ENCODE results near the gene STX11.

STX11 gene

DNA sequence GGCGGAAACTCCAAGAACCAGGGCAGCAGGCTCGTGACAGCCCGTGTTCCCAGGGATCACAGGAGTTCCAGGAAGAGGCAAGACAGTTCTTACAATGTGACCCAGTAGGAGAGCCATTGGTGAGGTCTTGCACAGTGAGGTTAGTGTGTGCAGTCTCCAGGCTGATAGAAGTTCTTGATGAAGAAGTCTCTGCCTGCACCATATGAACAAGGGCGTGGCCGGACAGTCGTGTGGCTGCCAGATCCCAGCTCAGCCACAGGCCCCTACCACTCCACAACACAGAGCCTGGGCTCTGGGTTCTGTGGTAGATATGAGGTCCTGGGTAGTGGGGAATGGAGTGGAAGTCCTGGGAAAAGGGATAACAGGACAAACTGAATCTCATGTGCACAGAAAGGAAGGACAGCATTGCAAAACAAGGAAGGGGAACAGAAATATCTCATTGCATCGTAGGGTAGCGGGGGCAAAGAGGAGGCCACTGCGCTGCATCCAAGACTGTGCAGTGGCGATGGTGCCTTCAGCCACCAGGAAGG is 65.2 kb downstream of the STX11 start:
- DNase-seq = no peak

DNA sequence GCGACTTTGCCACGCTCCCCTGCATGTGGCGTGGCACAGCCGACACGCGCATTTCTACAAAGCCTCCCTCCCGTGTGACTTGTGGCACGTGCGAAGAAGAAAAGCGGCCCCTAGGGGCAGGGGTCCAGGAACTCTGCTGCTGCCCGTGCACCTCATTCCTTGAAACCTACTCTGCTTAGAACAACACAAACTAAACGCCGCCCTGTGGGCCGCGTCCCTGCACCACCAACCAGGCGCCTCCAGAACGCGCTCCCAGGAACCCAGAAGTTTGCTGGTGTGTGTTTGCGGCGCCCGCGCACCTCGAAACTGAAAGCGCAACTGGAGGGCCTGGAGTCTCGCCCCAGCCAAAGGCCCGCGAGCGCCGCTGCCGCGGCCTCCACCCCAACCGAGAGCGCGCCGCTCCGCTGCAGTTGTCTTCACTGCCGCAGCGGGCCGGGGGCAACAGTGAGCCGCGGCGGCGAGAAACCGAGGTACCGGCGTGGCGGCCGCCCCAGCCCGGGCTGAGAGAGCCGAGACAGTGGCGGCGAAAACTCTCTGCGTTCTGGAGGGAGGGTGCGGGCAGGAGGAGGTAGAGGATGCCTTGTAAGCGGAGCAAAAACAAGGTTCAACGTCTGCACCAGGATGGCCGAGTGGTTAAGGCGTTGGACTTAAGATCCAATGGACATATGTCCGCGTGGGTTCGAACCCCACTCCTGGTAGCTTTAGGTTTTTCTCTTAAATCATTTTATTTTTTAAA is 65.8 kb downstream of the STX11 start:
- DNase-seq = peak; percentile 98

DNA sequence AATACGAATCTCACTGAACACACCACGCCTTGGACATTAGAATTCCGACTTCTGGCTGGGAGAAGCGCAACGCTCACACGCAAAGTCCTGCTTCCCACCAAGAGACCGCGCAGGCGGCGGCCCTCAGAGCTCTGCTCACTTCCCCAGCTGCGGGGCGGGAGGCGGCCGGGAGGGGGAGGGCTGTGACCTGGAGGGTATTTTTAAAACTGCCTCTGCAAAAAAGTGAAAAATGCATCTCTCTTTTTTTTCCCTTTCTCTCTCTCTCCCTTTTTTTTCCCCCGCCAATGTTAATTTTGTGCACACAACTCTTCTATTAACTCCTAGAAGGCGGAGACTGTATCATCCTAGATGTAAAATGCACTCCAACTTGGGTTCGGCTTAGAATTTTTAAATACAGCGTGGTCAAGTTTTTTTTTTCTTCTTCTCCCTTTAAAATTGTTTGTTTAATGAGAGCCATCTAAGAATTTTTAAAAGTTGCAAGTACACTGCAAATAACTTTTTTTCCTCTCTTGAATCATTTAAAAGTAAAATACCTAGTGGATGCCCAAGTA is 66.4 kb downstream of the STX11 start:
- no peak for DNase-seq

DNA sequence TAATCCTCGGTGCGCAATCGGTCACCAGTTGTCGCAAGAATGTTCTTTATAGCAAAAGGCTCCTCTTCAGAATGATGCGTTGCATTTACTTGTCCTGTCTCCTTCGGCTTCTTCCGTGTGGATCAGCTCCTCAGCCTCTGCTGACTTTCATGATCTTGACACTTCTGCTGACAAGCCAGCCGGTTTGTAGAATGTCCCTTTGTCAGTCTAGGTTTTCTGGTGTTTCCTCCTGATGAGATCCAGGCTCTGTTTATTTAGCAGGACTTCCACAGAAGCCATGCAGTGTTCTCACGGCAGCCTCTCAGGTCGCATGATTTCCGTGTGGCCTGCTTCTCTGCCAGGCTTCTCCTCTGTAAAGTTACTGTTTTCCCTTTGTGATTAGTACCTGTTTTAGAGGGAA is 66.9 kb downstream of the STX11 start:
- no peak for DNase-seq

DNA sequence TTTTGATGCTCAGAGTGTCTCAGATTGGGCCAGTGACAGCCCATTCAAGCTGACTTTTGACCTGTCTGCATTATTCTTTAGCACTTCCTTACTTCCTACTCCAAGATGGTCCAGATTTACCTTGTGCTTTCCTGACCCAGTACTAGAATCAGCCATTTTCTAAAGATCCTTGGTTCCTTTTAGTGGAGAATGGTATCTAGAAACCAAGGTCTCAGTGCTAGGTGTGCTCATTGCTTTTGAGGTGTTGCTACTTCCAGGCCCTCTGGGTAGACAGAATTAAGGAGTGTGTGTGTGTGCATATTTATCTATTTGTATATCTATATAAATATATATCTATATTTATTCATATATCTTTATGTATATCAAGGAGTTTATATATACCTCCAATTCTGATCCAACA is 67.5 kb downstream of the STX11 start:
- DNase-seq = no peak

DNA sequence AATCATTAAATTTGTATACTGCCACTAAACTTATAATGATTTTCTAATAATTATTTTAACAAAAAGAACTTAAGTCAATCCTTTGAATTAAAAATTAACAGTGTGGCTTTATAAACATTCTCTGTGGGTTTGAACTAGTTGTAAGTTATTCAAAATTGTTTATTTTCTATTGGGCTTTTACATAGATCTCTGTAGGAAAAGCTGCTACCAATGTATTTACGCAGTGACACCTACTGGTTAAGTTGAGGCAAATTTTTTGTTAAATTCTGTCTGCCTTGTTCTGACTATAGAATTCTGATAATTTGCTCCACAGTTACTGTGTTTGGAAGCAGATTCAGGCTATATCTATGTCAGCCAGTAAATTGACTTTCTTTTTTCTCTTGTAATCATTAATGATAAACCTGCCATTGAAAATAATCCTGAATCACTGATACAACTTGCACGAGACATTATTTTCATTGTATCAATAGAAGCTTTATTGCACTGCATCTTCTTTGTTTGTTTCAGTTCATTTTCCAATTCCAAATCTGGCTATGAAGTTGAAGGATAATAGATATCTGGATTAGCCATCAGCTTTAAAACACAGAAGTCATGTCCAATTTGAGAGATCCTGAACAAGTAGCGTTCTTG is 68.9 kb downstream of the STX11 start:
- no peak for DNase-seq

DNA sequence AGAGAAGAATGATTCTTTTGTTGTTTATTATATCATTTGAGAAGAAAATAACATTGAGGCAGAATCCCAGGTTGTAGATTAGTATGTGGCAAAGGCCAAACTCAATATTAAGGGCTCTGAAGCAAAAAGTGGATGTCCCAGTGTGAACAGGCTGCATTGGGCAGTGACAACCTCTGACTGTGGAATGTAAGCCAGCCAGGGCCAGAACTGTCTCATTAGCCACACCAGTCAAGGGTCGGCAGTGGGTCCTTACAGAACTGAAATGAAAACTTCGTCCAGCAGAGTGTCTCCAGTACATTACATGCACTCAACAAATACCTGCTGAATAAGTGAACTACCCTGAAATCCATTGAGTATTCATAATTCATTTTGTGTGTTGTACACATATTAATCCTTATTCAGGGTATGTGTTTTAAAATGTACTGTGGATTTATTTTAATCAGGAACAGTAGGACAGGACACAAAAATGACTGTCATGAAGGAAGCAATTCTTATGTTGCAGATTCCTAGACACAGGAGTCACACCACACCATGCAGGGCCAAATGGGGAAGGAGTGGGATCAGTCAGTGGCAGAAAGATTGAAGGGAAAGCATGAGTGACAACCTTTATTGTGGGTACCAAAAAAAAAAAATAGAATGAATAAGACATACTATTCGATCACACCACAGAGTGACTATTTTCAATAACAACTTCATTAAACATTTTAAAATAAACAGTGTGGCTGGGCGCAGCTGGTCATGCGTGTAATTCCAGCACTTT is 69.9 kb downstream of the STX11 start:
- no peak for DNase-seq

DNA sequence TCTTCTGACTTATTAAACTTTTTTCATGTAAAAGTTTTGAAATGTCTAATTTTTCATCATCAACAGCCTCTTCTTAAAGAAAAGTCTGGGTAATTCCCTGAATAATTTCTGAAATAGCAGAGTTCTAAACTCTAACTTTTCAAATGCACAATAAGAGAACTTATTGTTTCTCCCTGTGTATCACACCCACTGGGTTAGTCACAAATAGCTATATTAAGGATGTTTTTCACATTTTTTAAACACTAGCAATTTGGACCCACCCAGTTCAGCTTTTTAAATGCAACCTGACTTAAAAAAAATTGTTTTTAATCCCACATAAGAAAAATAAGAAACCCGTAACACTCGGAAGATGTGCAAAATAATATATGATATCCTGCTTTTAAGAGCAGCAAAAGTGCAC is 73.4 kb downstream of the STX11 start:
- DNase-seq = no peak

DNA sequence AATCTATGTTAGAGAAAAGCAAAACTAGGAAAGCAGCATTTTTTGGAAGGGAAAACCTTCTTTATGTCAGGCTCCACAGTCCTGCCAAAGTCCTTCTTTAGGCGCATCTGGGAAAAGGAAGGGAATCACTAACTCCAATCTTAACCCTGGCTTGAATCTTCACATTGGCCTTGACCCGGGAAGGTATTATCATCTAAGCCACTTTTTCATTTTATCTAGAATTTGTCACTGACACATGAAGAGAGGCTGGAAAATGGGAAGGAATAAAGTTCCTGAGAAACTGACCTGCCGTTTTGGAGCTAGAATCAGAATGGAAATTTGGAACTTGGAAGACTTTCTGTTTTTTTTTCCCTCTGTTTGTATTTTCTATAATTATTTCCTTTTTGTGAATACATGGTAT is 81.4 kb downstream of the STX11 start:
- no peak for DNase-seq

DNA sequence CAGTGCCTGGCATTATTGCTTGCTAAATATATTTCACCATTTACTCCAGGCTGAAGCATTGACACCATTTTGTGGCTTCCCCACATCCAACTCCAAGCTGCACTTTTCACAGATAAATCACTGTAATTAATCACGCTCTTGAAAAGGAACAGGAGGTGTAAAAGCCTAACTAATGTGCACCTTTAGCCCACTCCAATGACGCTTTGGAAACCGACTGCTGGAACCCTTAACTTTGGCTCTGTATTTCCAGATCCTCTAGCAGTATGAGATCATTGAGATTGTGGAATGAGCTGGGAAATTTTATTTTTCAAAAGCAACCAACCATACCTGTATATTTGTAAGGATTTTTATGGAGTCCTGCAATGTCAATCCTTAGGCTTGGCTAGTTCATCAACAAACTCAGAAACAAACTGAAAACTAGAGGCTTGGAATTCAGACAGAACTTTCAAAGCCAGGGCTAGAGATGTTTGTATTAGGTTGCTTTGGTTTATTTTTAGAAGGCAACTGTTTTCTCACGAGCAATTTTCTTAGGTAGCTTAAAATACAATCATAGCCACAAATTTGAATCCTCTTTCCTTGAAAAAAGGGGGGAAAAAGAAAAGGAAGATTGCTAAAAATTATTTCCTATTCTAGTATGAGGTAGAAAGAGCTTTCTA is 82.0 kb downstream of the STX11 start:
- no peak for DNase-seq

DNA sequence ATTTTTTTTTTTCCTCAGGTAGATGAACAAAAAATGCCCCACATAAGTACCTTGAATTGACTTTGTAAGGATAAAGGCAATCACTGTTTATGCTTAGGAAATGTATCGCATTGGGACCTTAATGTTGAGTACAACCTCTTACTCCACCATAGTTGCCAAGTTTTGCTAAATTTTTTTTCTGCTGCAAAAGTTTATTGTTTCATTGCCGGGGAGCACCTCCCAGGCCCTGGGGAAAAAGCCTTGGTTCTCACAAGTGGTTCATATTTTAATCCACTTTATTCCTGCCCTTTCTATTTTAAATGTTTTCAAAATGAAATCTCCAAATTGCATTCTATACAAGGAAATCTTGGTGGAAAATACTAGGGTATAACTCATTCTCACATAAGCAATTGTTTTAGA is 82.5 kb downstream of the STX11 start:
- DNase-seq = no peak

DNA sequence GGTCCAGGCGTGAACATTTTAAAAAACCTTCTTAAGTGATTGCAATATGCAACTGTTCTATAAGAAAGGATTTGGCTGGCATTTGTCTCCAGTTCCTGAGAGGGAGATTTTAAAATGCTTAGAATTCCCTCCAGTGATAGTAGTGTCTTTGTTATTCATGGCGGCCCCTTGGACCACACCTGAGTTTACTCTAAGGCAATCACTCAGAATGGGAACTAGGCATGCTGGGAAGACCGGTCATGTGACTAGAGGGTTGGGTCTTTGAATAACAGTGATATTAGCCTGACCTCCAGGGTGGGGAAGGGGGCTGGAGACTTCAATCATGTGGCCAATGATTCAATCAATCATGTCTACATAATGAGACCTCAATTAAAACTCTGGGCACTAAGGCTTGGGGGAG is 84.1 kb downstream of the STX11 start:
- DNase-seq = no peak

DNA sequence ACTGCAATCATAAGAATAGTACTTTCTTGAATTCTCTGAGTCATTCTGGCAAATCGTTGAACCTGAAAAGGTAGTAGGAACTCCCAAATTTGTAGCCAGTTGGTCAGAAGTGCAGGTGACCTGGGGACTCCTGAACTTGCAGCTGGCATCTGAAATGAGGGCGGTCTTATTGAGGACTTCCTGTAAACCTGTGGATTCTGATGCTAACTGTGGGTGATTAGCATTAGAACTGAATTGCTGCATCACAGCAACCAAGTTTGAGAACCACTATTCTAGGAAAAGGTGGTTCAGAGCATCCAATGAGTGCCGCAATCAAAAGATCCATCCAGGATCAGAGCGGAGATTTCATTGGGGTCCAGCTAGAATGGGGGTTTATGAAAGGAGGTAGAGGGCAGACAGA is 84.6 kb downstream of the STX11 start:
- no peak for DNase-seq
